H1 (cell line): ENCODE measurements around the gene ARMC6. TPM values are rescaled to one million over a fixed set of nuclear protein-coding genes. Genes with fewer than 3 reads are reported as not detected.

Experiments used
- CTCF ChIA-PET: fragments of 300-600 bp; sonication (Branson Sonifier 250); formaldehyde crosslinking; loops from one replicate; lab custom pipeline; 2021; ENCODE audit not compliant: partially characterized antibody; lab: Charles Lee
- POLR2A ChIA-PET: fragments of 300-600 bp; sonication (Branson Sonifier 250); formaldehyde crosslinking; loops from one replicate; lab custom pipeline; 2021; ENCODE audit warnings: inconsistent platforms; ENCODE audit not compliant: partially characterized antibody; lab: Charles Lee
- DNase-seq, 2 experiments: peaks; one replicate each; pipeline versions ENCODE4 v3.0.0 to v3.0.0-alpha.2; 2010 to 2022; ENCODE audit warnings: low spot score in 2 of 2, low read depth in 1 of 2, mixed read lengths in 1 of 2
- FAIRE-seq: peaks from 2 replicates; lab custom pipeline; 2011; peaks lifted over from hg19 to GRCh38; lab: Jason Lieb, UNC
- H2AFZ ChIP-seq: 2 replicates; pipeline ENCODE4 v1.8.1; 2012; ENCODE audit warnings: low read length, inconsistent platforms
- H2AK5ac ChIP-seq: 2 replicates; pipeline ENCODE4 v1.6.1; 2013; ENCODE audit warnings: low read depth, low read length
- H2BK120ac ChIP-seq: replicated peaks from 2 replicates; pipeline ENCODE3; 2013; ENCODE audit warnings: low read depth, low read length, inconsistent platforms
- H2BK12ac ChIP-seq: 2 replicates; pipeline ENCODE4 v1.6.1; 2013; ENCODE audit warnings: low read depth, low read length
- H2BK15ac ChIP-seq: 2 replicates; pipeline ENCODE4 v1.6.1; 2013; ENCODE audit warnings: low read length
- H2BK20ac ChIP-seq: 2 replicates; pipeline ENCODE4 v1.6.1; 2013; ENCODE audit warnings: low read length
- H2BK5ac ChIP-seq: 2 replicates; pipeline ENCODE4 v1.6.1; 2013; ENCODE audit warnings: low read depth, low read length
- H3K14ac ChIP-seq: 2 replicates; pipeline ENCODE4 v1.6.1; 2013; ENCODE audit warnings: inconsistent platforms; ENCODE audit not compliant: insufficient read length
- H3K18ac ChIP-seq: 2 replicates; pipeline ENCODE4 v1.6.1; 2013; ENCODE audit warnings: low read length; ENCODE audit errors: extremely low read depth
- H3K23ac ChIP-seq: 2 replicates; pipeline ENCODE4 v1.6.1; 2013; ENCODE audit warnings: inconsistent platforms; ENCODE audit not compliant: insufficient read length
- H3K23me2 ChIP-seq: 2 replicates; pipeline ENCODE4 v1.6.1; 2013; ENCODE audit warnings: low read depth, low read length
- H3K27ac ChIP-seq: 2 replicates; pipeline ENCODE4 v1.6.1; 2011; ENCODE audit warnings: low read depth, low read length, inconsistent platforms
- H3K27me3 ChIP-seq, 4 experiments: replicated peaks in 1 of 4; 1 replicate in 1 of 4; 2 replicates in 3 of 4; pipeline versions ENCODE4 v1.6.1 to v1.8.1; 2011 to 2013; ENCODE audit warnings: low read length in 3 of 4, mild to moderate bottlenecking in 3 of 4, inconsistent platforms in 2 of 4, mixed read lengths in 2 of 4, moderate library complexity in 1 of 4; ENCODE audit not compliant: control insufficient read depth in 3 of 4, insufficient read depth in 3 of 4; ENCODE audit errors: extremely low read depth in 1 of 4
- H3K36me3 ChIP-seq, 4 experiments: 2 replicates each; pipeline versions ENCODE4 v1.6.1 to v1.8.1; 2011 to 2013; ENCODE audit warnings: mild to moderate bottlenecking in 4 of 4, low read length in 3 of 4, moderate library complexity in 2 of 4, control low read depth in 1 of 4, inconsistent platforms in 1 of 4; ENCODE audit not compliant: insufficient read depth in 4 of 4, control insufficient read depth in 2 of 4
- H3K4ac ChIP-seq: replicated peaks from 2 replicates; pipeline ENCODE3; 2013; ENCODE audit warnings: low read length, low read depth, mixed read lengths, inconsistent platforms; ENCODE audit not compliant: insufficient read length
- H3K4me1 ChIP-seq, 4 experiments: replicated peaks in 1 of 4; 1 replicate in 1 of 4; 2 replicates in 3 of 4; pipeline versions ENCODE4 v1.6.1 to v1.8.1; 2011 to 2013; ENCODE audit warnings: low read length in 3 of 4, inconsistent platforms in 2 of 4, mixed read lengths in 1 of 4; ENCODE audit not compliant: insufficient read depth in 4 of 4, control insufficient read depth in 3 of 4
- H3K4me2 ChIP-seq, 2 experiments: 2 replicates each; pipeline versions ENCODE4 v1.6.1 to v1.8.1; 2011 to 2013; ENCODE audit warnings: low read depth in 2 of 2, low read length in 2 of 2, control low read depth in 1 of 2, inconsistent platforms in 1 of 2, mild to moderate bottlenecking in 1 of 2; ENCODE audit not compliant: insufficient read depth in 1 of 2
- H3K4me3 ChIP-seq, 4 experiments: fragments of 200-600, 300-600 bp in 1 of 4; sonication (generic), shearing (Covaris generic), sonication (Bioruptor Twin) in 1 of 4; 2 replicates each; pipeline versions ENCODE4 v1.5.1 to v1.8.1; 2011 to 2016; ENCODE audit warnings: low read length in 4 of 4, low read depth in 3 of 4, control low read depth in 2 of 4, inconsistent platforms in 2 of 4, mild to moderate bottlenecking in 2 of 4, mixed read lengths in 1 of 4, moderate library complexity in 1 of 4; ENCODE audit not compliant: insufficient read depth in 2 of 4; ENCODE audit errors: extremely low read depth in 1 of 4
- H3K56ac ChIP-seq: replicated peaks from 2 replicates; pipeline ENCODE3; 2013; ENCODE audit warnings: low read depth, mild to moderate bottlenecking, mixed read lengths, low read length, inconsistent platforms; ENCODE audit not compliant: insufficient read length
- H3K79me1 ChIP-seq: 2 replicates; pipeline ENCODE4 v1.6.1; 2013; ENCODE audit warnings: low read depth, low read length, control low read depth
- H3K79me2 ChIP-seq, 2 experiments: 2 replicates each; pipeline versions ENCODE4 v1.6.1 to v1.8.1; 2012 to 2013; ENCODE audit warnings: low read length in 2 of 2, mild to moderate bottlenecking in 2 of 2, inconsistent platforms in 1 of 2; ENCODE audit not compliant: insufficient read depth in 2 of 2, control insufficient read depth in 1 of 2
- H3K9ac ChIP-seq, 4 experiments: replicated peaks in 1 of 4; 1 replicate in 1 of 4; 2 replicates in 3 of 4; pipeline versions ENCODE4 v1.6.1 to v1.8.1; 2011 to 2013; ENCODE audit warnings: low read depth in 3 of 4, low read length in 3 of 4, control low read depth in 2 of 4, mild to moderate bottlenecking in 2 of 4, moderate library complexity in 2 of 4, inconsistent platforms in 1 of 4; ENCODE audit errors: extremely low read depth in 1 of 4
- H3K9me3 ChIP-seq, 2 experiments: 2 replicates each; pipeline versions ENCODE4 v1.6.1 to v1.8.1; 2012 to 2013; ENCODE audit warnings: mild to moderate bottlenecking in 2 of 2, moderate library complexity in 2 of 2, control low read depth in 1 of 2, inconsistent platforms in 1 of 2, low read depth in 1 of 2, low read length in 1 of 2, mixed read lengths in 1 of 2; ENCODE audit not compliant: insufficient read depth in 2 of 2
- H4K20me1 ChIP-seq, 2 experiments: replicated peaks in 1 of 2; 2 replicates each; pipeline versions ENCODE3 to v1.8.1; 2011 to 2013; ENCODE audit warnings: inconsistent platforms in 2 of 2, low read length in 2 of 2, mild to moderate bottlenecking in 1 of 2; ENCODE audit not compliant: insufficient read depth in 2 of 2, control insufficient read depth in 1 of 2
- H4K5ac ChIP-seq: 2 replicates; pipeline ENCODE4 v1.6.1; 2013; ENCODE audit warnings: low read length, low read depth, mixed read lengths, inconsistent platforms; ENCODE audit not compliant: insufficient read length
- H4K8ac ChIP-seq: 2 replicates; pipeline ENCODE4 v1.8.0; 2013; ENCODE audit warnings: mild to moderate bottlenecking, moderate library complexity, low read length, inconsistent platforms; ENCODE audit not compliant: insufficient read depth; ENCODE audit errors: extremely low read depth
- H4K91ac ChIP-seq: replicated peaks from 2 replicates; pipeline ENCODE3; 2013; ENCODE audit warnings: low read length, mixed read lengths, inconsistent platforms; ENCODE audit not compliant: insufficient read length
- CBX5 ChIP-seq: fragments of 300-800, 300-1000 bp; sonication (generic); IDR thresholded peaks from 2 replicates; pipeline ENCODE4 v1.7.1; 2016; ENCODE audit warnings: antibody characterized with exemption, low read length, low read depth
- CEBPB ChIP-seq: IDR thresholded peaks from 2 replicates; pipeline ENCODE4 v1.6.1; 2012; ENCODE audit warnings: low read depth, low read length
- EZH2 ChIP-seq: fragments of 200-600 bp; sonication (generic); IDR thresholded peaks from 2 replicates; pipeline ENCODE4 v1.7.1; 2012; ENCODE audit warnings: low read depth, mild to moderate bottlenecking, moderate library complexity, low read length, inconsistent platforms; ENCODE audit not compliant: severe bottlenecking
- HDAC6 ChIP-seq: IDR thresholded peaks from one replicate; pipeline ENCODE4 v1.7.1; 2012; ENCODE audit warnings: low read depth, mild to moderate bottlenecking, inconsistent platforms, low read length, moderate library complexity
- JUND ChIP-seq: IDR thresholded peaks from 2 replicates; pipeline ENCODE4 v1.6.1; 2011; ENCODE audit warnings: mild to moderate bottlenecking, improper control_type of control experiment, low read length
- KDM5A ChIP-seq: fragments of 200-600 bp; IDR thresholded peaks from 2 replicates; pipeline ENCODE4 v1.7.1; 2012; ENCODE audit warnings: mild to moderate bottlenecking, low read length, inconsistent platforms, mixed read lengths
- POLR2AphosphoS5 ChIP-seq: IDR thresholded peaks from 2 replicates; pipeline ENCODE4 v1.6.1; 2011; ENCODE audit warnings: low read depth, low read length
- RFX5 ChIP-seq: IDR thresholded peaks from 2 replicates; pipeline ENCODE4 v1.6.1; 2011; ENCODE audit warnings: low read depth, low read length, improper control_type of control experiment, borderline replicate concordance
- SP1 ChIP-seq: IDR thresholded peaks from 2 replicates; pipeline ENCODE4 v1.6.1; 2011; ENCODE audit warnings: low read depth, low read length
- SUZ12 ChIP-seq: fragments of 200-600 bp; sonication (generic); IDR thresholded peaks from 2 replicates; pipeline ENCODE4 v1.6.1; 2012; ENCODE audit warnings: mild to moderate bottlenecking, inconsistent platforms, low read length, moderate library complexity, mixed read lengths
- WGBS, 2 experiments: shearing (Covaris generic) in 1 of 2; methylation state at CpG; one replicate each; pipeline versions ENCODE4 v1.1.6 to v1.1.7; 2013 to 2015; ENCODE audit warnings: low lambda C conversion rate in 2 of 2, mixed read lengths in 2 of 2, inconsistent platforms in 1 of 2, low coverage in 1 of 2, missing lambda C conversion rate in 1 of 2; ENCODE audit not compliant: insufficient replicate concordance in 2 of 2, insufficient coverage in 1 of 2, insufficient read length in 1 of 2; ENCODE audit errors: extremely low coverage in 1 of 2, missing lambda C conversion rate in 1 of 2; 5-methylcytosine and 5-hydroxymethylcytosine counted together
- polyA plus RNA-seq, 7 experiments: library from polyadenylated mRNA; depleted of rRNA in 3 of 7; stranded (reverse) in 5 of 7; unstranded in 2 of 7; fragments of >200 nt in 5 of 7; fragments of 200-250 nt in 2 of 7; gene quantifications; 1 replicate in 5 of 7; 2 replicates in 1 of 7; 4 replicates in 1 of 7; pipeline versions ENCODE4 v1.2.1 to v1.2.3, GENCODE V29; 2011 to 2013; ENCODE audit warnings: missing spikeins in 2 of 7, mixed read lengths in 2 of 7
- total RNA-seq: library from RNA; stranded (reverse); fragmentation: NEBNext Ultra II Directional; extraction: Animal tissue kit (Norgen Biotek cat#: 25700); gene quantifications from 2 replicates; pipeline ENCODE4 v1.2.1, GENCODE V29; 2021
- TF ChIP-seq, protein P1 (sequence below): IDR thresholded peaks from 2 replicates; pipeline ENCODE4 v1.6.1; 2012; ENCODE audit warnings: low read length, inconsistent platforms

ARMC6 gene
- total and polyA plus RNA-seq, 2 of the 8 experiments (the other 6 are each of a cell fraction or from before 2014, with no cell fraction given), result 67.1 to 68.3 TPM

GRCh38 chr19:19059837-19060611 is 26.6 kb downstream of the ARMC6 start:
- Histone ChIP-seq H4K91ac (no peak overlapping the region), H2AFZ (no peak overlapping the region), H2AK5ac (no peak overlapping the region), H3K9ac (no peak overlapping the region), H3K79me1 (no peaks in the 10 kb centered on the region), H4K5ac (no peak overlapping the region), H2BK15ac (no peak overlapping the region), H3K27ac (no peak overlapping the region), H3K36me3 (peaks cover 12 to 27% (median 22%) of the 10 kb centered on the region in 4 experiments; a peak in 7 of 8 replicates), H2BK20ac (no peak overlapping the region), H3K79me2 (no peaks in the 10 kb centered on the region), H3K23me2 (peaks cover 6% of the 10 kb centered on the region), H3K23ac (no peak overlapping the region), H3K9me3 (no peaks in the 10 kb centered on the region), H3K18ac (no peak overlapping the region), H3K56ac (no peak overlapping the region), H3K14ac (no peak overlapping the region), H4K8ac (no peak overlapping the region), H2BK120ac (no peak overlapping the region), H2BK5ac (no peak overlapping the region), H3K4me1 (peaks cover 0 to 7% (median 5%) of the 10 kb centered on the region in 4 experiments; a peak in 5 of 7 replicates), H2BK12ac (no peak overlapping the region), H4K20me1 (peaks cover 7 to 20% of the 10 kb centered on the region in 2 experiments), H3K4ac (no peak overlapping the region), H3K4me3 (no peak overlapping the region), H3K27me3 (peaks cover 0 to 15% (median 12%) of the 10 kb centered on the region in 4 experiments; a peak in 6 of 7 replicates), H3K4me2 (no peak overlapping the region)
- ChIA-PET POLR2A (interaction anchor here (0.9 to 1.6 kb wide), 6 partner anchors 9 to 124 kb away, joined by 3 to 4 read pairs (median 3); no protein-coding TSS in a partner anchor), CTCF (interaction anchor here (0.8 to 3.7 kb wide), 8 partner anchors 9 to 115 kb away, joined by 3 to 23 read pairs (median 4); no protein-coding TSS in a partner anchor)
- 92% methylated on average over 12 of the region's 12 CpGs; no CpG with 5 or more reads in 1 of the 2 experiments for WGBS, 2 experiments
- FAIRE-seq (no peak), DNase-seq (no peak)
- TF ChIP-seq CEBPB (no peak), JUND (no peak), EZH2 (no peak), SP1 (no peak), POLR2AphosphoS5 (no peak), CBX5 (no peak), SUZ12 (no peak), HDAC6 (no peak), RFX5 (no peak), KDM5A (no peak)
- TF ChIP-seq, protein P1, sequence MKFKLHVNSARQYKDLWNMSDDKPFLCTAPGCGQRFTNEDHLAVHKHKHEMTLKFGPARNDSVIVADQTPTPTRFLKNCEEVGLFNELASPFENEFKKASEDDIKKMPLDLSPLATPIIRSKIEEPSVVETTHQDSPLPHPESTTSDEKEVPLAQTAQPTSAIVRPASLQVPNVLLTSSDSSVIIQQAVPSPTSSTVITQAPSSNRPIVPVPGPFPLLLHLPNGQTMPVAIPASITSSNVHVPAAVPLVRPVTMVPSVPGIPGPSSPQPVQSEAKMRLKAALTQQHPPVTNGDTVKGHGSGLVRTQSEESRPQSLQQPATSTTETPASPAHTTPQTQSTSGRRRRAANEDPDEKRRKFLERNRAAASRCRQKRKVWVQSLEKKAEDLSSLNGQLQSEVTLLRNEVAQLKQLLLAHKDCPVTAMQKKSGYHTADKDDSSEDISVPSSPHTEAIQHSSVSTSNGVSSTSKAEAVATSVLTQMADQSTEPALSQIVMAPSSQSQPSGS, result no peak
